WTC11 (cell line): ENCODE measurements around the gene BLOC1S1. TPM values are rescaled to one million over a fixed set of nuclear protein-coding genes. Genes with fewer than 3 reads are reported as not detected.

Experiments
- ATAC-seq: fragments of 200-7000 bp; cut with Tn5 transposase; 2 replicates; pipeline ENCODE4 v1.10.0; 2021; ENCODE audit warnings: mild to moderate bottlenecking, moderate library complexity
- CTCF ChIA-PET: fragments of 300-600 bp; sonication (Branson Sonifier 250); formaldehyde crosslinking; loops from one replicate; lab custom pipeline; 2021; ENCODE audit warnings: antibody characterized with exemption; lab: Charles Lee
- POLR2A ChIA-PET: fragments of 350-600 bp; sonication (Branson Sonifier 250); formaldehyde crosslinking; loops from one replicate; lab custom pipeline; 2021; ENCODE audit warnings: antibody characterized with exemption; lab: Charles Lee
- DNase-seq: peaks from one replicate; pipeline ENCODE4 v3.0.0; 2021; ENCODE audit warnings: low spot score
- H3K27ac Mint-ChIP-seq: 2 replicates; pipeline ENCODE4 v1.8.0; 2021; ENCODE audit warnings: mixed read lengths
- H3K27me3 Mint-ChIP-seq: 2 replicates; pipeline ENCODE4 v1.8.0; 2021; ENCODE audit warnings: low read depth, mild to moderate bottlenecking, moderate library complexity, mixed read lengths
- H3K36me3 Mint-ChIP-seq: 2 replicates; pipeline ENCODE4 v1.8.0; 2021; ENCODE audit warnings: mixed read lengths
- H3K4me1 Mint-ChIP-seq: 2 replicates; pipeline ENCODE4 v1.8.0; 2022; ENCODE audit warnings: mixed read lengths
- H3K4me3 Mint-ChIP-seq: 2 replicates; pipeline ENCODE4 v1.8.0; 2021; ENCODE audit warnings: mild to moderate bottlenecking, moderate library complexity, mixed read lengths
- H3K9me3 Mint-ChIP-seq: 2 replicates; pipeline ENCODE4 v1.8.0; 2021; ENCODE audit warnings: mixed read lengths
- CBFB ChIP-seq: sonication (generic); formaldehyde crosslinking; IDR thresholded peaks from 2 replicates; pipeline ENCODE4 v1.8.1; 2022; ENCODE audit warnings: mild to moderate bottlenecking, low read depth, missing genetic modification reagents
- ERG ChIP-seq: fragments of 250-450 bp; sonication (Bioruptor Pico); IDR thresholded peaks from 2 replicates; pipeline ENCODE4 v1.8.0; 2021; ENCODE audit warnings: mild to moderate bottlenecking
- NFE2L1 ChIP-seq: sonication (generic); formaldehyde crosslinking; IDR thresholded peaks from 2 replicates; pipeline ENCODE4 v1.8.1; 2023; ENCODE audit warnings: missing genetic modification reagents
- PREB ChIP-seq: sonication (generic); formaldehyde crosslinking; IDR thresholded peaks from 2 replicates; pipeline ENCODE4 v1.8.1; 2022; ENCODE audit warnings: mild to moderate bottlenecking, missing genetic modification reagents, moderate library complexity, borderline replicate concordance
- PRRX2 ChIP-seq: fragments of 250-450 bp; sonication (Bioruptor Pico); IDR thresholded peaks from 2 replicates; pipeline ENCODE4 v1.8.0; 2021; ENCODE audit warnings: mild to moderate bottlenecking
- RORB ChIP-seq: fragments of 250-450 bp; sonication (Bioruptor Pico); IDR thresholded peaks from 2 replicates; pipeline ENCODE4 v1.9.0; 2021; ENCODE audit warnings: mild to moderate bottlenecking
- SP1 ChIP-seq: sonication (generic); formaldehyde crosslinking; conservative IDR thresholded peaks from 2 replicates; pipeline ENCODE4 v1.8.1; 2022; ENCODE audit warnings: missing genetic modification reagents
- TEAD4 ChIP-seq: sonication (generic); formaldehyde crosslinking; IDR thresholded peaks from 2 replicates; pipeline ENCODE4 v1.8.0; 2022; ENCODE audit warnings: mild to moderate bottlenecking, missing genetic modification reagents
- ZBTB21 ChIP-seq: sonication (generic); formaldehyde crosslinking; IDR thresholded peaks from 2 replicates; pipeline ENCODE4 v1.8.1; 2023; ENCODE audit warnings: mild to moderate bottlenecking, missing genetic modification reagents, borderline replicate concordance
- ZNF138 ChIP-seq: sonication (generic); formaldehyde crosslinking; conservative IDR thresholded peaks from 2 replicates; pipeline ENCODE4 v1.8.1; 2022; ENCODE audit warnings: mild to moderate bottlenecking, moderate library complexity, missing genetic modification reagents
- ZNF219 ChIP-seq: sonication (generic); formaldehyde crosslinking; IDR thresholded peaks from 2 replicates; pipeline ENCODE4 v1.8.0; 2023; ENCODE audit warnings: missing genetic modification reagents, mild to moderate bottlenecking, borderline replicate concordance
- ZNF232 ChIP-seq: sonication (generic); formaldehyde crosslinking; IDR thresholded peaks from 2 replicates; pipeline ENCODE4 v1.8.0; 2022; ENCODE audit warnings: mild to moderate bottlenecking, missing genetic modification reagents
- ZNF396 ChIP-seq: fragments of 250-450 bp; sonication (Bioruptor Pico); IDR thresholded peaks from 2 replicates; pipeline ENCODE4 v1.8.0; 2021; ENCODE audit warnings: mild to moderate bottlenecking, moderate library complexity, borderline replicate concordance
- ZNF425 ChIP-seq: fragments of 250-450 bp; sonication (Bioruptor Pico); conservative IDR thresholded peaks from 2 replicates; pipeline ENCODE4 v1.9.0; 2021; ENCODE audit warnings: mild to moderate bottlenecking
- ZNF512 ChIP-seq: sonication (generic); formaldehyde crosslinking; IDR thresholded peaks from 2 replicates; pipeline ENCODE4 v1.8.1; 2022; ENCODE audit warnings: missing genetic modification reagents, borderline replicate concordance
- ZNF532 ChIP-seq: fragments of 250-450 bp; sonication (Bioruptor Pico); IDR thresholded peaks from 2 replicates; pipeline ENCODE4 v1.9.0; 2021; ENCODE audit warnings: mild to moderate bottlenecking, borderline replicate concordance
- total RNA-seq: library from RNA; stranded (reverse); gene quantifications from 3 replicates; pipeline ENCODE4 v1.2.3, GENCODE V29; 2021

BLOC1S1 gene
- total RNA-seq, 1 experiment from 2014 or later = 81.9 TPM

- DNase-seq (no peak), ATAC-seq (no peak)
- Mint-ChIP-seq H3K4me3 (peak overlapping the region; percentile 85), H3K27me3 (0 out of 2 replicates have a peak, but pooled peaks cover 3% of the 10 kb centered on the region), H3K4me1 (peaks cover 37% of the 10 kb centered on the region), H3K27ac (peak overlapping the region; percentile 3; the same call in 1 of the 2 replicates), H3K36me3 (peaks cover 4% of the 10 kb centered on the region; the same call in 1 of the 2 replicates), H3K9me3 (no peaks in the 10 kb centered on the region)
- TF ChIP-seq ZNF138 = no peak
- no peak for TF ChIP-seq ERG
- TF ChIP-seq PREB (CRISPR knock-in tag) = no peak
- no peak for TF ChIP-seq ZBTB21 (CRISPR knock-in tag)
- TF ChIP-seq RORB (CRISPR knock-in tag) = no peak
- TF ChIP-seq ZNF396 (CRISPR knock-in tag) = no peak
- no peak for TF ChIP-seq NFE2L1 (CRISPR knock-in tag)
- TF ChIP-seq ZNF532 = no peak
- ChIA-PET CTCF (interaction anchor here (1.1 to 10.8 kb wide), 9 partner anchors 11 to 111 kb away, joined by 3 to 160 read pairs (median 16); partner anchors contain the start of genes CD63 and ITGA7), POLR2A (interaction anchor here (1.5 to 3.4 kb wide), 2 partner anchors 11 kb away, joined by 6 to 21 read pairs; partner anchors contain the start of genes CD63 and ITGA7)
Observed at GRCh38 chr12:55718624-55719275, 2.9 kb downstream of the BLOC1S1 start.

GRCh38 chr12:55719371-55719770, 3.5 kb downstream of the BLOC1S1 start:
- ATAC-seq = no peak
- TF ChIP-seq ZNF232 (CRISPR knock-in tag) (no peak), PRRX2 (CRISPR knock-in tag) (no peak), ZNF219 (CRISPR knock-in tag) (no peak), CBFB (no peak), TEAD4 (CRISPR knock-in tag) (no peak), ZNF512 (CRISPR knock-in tag) (no peak), ZNF425 (CRISPR knock-in tag) (no peak), SP1 (CRISPR knock-in tag) (no peak)
- TF ChIP-seq, all 79 proteins: peak for 0
- Mint-ChIP-seq H3K27me3 (0 out of 2 replicates have a peak, but pooled peaks cover 3% of the 10 kb centered on the region), H3K4me1 (peaks cover 37% of the 10 kb centered on the region), H3K9me3 (no peaks in the 10 kb centered on the region), H3K36me3 (peaks cover 6% of the 10 kb centered on the region; the same call in 1 of the 2 replicates), H3K4me3 (no peak overlapping the region), H3K27ac (no peak overlapping the region)
- ChIA-PET CTCF (interaction anchor here (0.6 to 10.8 kb wide), 9 partner anchors 9 to 73 kb away, joined by 3 to 160 read pairs (median 6); partner anchors contain the start of genes CD63 and ITGA7), POLR2A (no interaction called here)
- DNase-seq = no peak
